Measurements from ENCODE around the gene RAB5A.

DNA sequence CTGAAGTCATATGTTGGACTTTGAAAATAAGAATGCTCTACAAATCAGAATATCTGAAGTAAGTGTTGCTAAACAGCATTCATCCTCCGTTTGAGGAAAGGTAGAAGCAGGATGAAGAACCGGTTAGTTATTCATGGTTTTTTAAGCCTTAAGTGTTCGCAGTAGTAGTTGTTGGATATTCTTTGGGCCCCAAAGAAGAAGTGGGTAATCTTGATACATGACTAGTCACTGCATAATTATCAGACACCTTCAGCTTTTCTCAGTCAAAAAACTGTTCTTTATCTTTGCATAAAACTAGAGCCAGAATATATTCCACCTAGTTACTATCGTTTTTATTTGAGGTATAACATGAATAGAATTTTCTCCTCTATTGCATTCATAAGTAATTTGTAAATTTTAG, 13.8 kb downstream of the RAB5A start:
- TF ChIP-seq POLR2AphosphoS5 (IDR thresholded peaks at IDR 0.05): no peak
- TF ChIP-seq POLR2A (IDR thresholded peaks at IDR 0.05): no peak
- TF ChIP-seq, protein P1, sequence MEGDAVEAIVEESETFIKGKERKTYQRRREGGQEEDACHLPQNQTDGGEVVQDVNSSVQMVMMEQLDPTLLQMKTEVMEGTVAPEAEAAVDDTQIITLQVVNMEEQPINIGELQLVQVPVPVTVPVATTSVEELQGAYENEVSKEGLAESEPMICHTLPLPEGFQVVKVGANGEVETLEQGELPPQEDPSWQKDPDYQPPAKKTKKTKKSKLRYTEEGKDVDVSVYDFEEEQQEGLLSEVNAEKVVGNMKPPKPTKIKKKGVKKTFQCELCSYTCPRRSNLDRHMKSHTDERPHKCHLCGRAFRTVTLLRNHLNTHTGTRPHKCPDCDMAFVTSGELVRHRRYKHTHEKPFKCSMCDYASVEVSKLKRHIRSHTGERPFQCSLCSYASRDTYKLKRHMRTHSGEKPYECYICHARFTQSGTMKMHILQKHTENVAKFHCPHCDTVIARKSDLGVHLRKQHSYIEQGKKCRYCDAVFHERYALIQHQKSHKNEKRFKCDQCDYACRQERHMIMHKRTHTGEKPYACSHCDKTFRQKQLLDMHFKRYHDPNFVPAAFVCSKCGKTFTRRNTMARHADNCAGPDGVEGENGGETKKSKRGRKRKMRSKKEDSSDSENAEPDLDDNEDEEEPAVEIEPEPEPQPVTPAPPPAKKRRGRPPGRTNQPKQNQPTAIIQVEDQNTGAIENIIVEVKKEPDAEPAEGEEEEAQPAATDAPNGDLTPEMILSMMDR (IDR thresholded peaks at IDR 0.05): no peak

Measured in upper lobe of left lung (tissue), 4 donors.